Cardiac fibroblast (primary cell): ENCODE data around the gene CIAO2B.

ENCODE experiments used
- DNase-seq, 2 donors: peaks; one replicate each; pipeline versions ENCODE4 v3.0.0 to v3.0.0-alpha.2; 2010; ENCODE audit warnings: low read depth in 2 of 2
- H3K4me3 ChIP-seq, 2 donors: replicated peaks in 1 of 2; 1 replicate in 1 of 2; 2 replicates in 1 of 2; pipeline ENCODE4 v1.5.1; 2011; ENCODE audit warnings: low read depth in 2 of 2, low read length in 2 of 2, mild to moderate bottlenecking in 2 of 2, moderate library complexity in 1 of 2
- CTCF ChIP-seq: IDR thresholded peaks from one replicate; pipeline ENCODE4 v1.5.1; 2011; ENCODE audit warnings: low read depth, mild to moderate bottlenecking, low read length, inconsistent platforms

CIAO2B gene

DNA sequence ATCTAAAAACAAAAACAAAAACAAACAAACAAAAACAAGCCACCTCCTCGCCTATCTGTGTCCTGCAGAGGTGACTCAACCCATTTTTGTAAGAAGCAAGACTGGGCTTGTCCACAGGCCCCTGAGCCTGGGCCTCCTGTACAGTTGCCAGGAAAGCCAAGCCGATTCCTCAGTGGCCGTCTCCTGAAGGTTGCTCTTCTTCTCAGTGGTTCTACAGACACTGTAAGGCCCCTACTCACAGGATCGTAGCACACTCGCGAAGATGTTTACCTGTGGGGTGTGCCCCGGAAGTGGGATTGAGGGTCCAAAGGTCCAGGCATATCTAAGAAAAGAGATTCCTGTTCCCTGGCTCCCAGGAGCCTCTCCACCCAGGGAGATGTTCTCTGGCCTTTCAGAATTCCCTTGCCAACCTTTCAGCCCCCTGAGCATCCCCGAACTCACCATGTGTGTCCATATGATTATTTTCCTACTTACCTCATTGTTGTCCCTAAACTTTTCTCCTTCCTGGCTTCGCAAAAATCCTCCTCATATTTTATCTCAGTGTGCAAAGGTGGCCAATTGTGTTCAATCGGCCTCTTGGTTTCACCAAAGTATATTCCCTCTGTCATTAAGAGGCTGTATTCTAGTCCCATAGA, 19.4 kb upstream of the CIAO2B start:
- TF ChIP-seq CTCF = no peak

DNA sequence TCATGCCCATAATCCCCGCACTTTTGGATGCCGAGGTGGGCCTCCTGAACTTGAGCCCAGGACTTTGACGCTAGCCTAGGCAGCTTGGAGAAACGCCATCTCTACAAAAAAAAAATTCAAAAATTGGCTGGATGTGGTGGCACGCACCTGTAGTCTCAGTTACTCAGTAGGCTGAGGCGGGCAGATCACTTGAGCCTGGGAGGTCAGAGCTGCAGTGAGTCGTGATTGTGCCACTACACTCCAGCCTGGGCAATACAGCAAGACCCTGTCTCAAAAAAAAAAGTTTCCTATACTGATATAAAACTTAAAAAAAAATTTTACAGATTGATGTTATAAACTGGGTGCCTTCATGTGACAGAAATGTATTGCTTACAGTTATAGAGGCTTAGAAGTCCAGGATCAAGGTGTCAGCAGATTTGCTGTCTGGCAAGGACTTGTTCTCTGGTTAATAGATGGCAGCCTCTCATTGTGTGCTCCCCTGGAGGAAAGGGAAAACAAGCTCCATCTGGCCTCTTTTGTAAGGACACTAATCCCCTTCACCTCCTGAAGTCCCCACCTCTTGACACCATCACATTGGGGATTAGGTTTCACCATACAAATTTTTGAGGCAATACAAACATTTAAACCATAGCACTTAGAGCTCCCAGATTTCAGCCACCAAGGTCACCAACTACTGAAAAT, 18.4 kb upstream of the CIAO2B start:
- no peak for TF ChIP-seq CTCF

More for the DNA sequence above, 19.4 kb upstream of the CIAO2B start:
- no peak for DNase-seq
- no peak overlapping the region for H3K4me3 ChIP-seq

DNA sequence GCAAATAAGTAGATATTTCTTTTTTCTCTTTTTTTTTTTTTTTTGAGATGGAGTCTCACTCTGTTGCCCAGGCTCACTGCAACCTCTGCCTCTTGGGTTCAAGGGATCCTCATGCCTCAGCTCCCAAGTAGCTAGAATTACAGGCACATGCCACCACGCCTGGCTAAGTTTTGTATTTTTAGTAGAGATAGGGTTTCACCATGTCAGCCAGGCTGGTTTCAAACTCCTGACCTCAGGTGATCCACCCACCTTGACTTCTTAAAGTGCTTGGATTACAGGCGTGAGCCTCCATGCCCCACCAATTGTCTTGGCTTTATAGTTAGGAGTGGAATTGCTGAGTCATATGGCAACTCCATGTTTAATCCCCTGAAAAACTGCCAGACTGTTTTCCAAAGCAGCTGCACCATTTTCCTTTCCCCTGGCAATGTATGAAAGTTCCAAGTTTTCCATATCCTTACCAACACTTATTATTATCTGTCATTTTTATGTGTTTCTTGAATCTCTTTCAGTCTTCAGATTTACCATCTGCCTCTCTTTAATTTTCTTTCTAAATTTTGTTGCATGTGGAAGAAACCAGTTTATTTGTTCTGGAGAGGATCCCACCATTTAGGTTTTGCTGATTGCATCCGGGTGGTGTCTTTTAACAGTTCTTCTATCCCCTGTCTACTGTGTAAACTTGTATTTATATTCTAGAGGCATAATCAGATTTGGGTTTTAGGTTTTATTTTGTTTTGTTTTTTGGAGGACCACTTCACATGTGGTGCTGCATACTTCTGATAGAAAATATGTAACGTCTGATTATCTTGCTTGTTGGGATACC, 17.0 kb upstream of the CIAO2B start:
- H3K4me3 ChIP-seq = no peak overlapping the region
- DNase-seq = no peak
- no peak for TF ChIP-seq CTCF

More for the DNA sequence above, 18.4 kb upstream of the CIAO2B start:
- no peak for DNase-seq
- no peak overlapping the region for H3K4me3 ChIP-seq

DNA sequence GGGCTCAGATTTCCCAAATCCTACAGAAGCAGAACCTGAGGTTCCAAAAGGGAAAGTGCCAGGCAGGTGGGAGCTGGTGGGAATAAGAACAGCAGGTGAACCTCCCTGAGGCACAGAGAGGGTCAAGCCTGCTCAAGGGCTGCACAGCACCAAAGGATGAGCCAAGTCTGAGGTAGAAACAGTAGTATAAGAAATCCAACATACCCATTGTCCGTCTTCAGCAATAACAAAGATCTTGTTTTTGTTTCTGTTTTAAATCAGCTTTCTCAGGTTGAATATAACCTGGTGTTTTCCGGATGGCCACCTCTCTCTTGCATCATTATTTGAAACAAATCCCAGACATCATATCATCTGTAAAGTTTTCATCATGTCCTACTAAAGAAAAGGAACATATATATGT, 16.2 kb upstream of the CIAO2B start:
- TF ChIP-seq CTCF = no peak
- no peak for DNase-seq
- H3K4me3 ChIP-seq = no peak overlapping the region

DNA sequence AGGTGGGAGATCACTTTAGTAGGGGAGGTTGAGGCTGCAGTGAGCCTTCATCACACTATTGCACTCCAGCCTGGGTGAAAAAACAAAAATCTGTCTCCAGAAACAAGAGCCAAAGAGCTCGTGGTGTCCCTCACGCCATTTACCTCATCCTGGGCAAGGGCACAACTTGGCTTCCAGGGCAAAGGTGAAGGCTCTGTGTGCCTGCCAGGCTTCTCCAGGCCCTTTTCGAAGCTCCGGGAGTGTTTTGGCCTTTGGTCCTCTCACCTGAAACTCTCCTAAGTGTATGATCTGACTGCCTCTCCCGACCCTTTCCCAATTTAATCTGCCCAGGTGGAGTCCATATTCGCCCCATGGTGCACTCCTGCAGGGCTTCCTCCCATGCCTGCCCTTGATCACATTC, 15.3 kb upstream of the CIAO2B start:
- no peak for TF ChIP-seq CTCF
- H3K4me3 ChIP-seq = no peak overlapping the region

GRCh38 chr16:66948837-66949225, 14.6 kb upstream of the CIAO2B start:
- peak overlapping the region; percentile 51 to 57 for H3K4me3 ChIP-seq
- TF ChIP-seq CTCF = no peak
- DNase-seq = no peak

More for the DNA sequence above, 15.3 kb upstream of the CIAO2B start:
- no peak for DNase-seq
